Measurements from ENCODE around the gene JAZF1. TPM values are rescaled to one million over a fixed set of nuclear protein-coding genes. Genes with fewer than 3 reads are reported as not detected.

The JAZF1 gene
- total and polyA plus RNA-seq, 2 of the 4 experiments (the other 2 are of a cell fraction), result 8.4 to 10.5 TPM

- no peak overlapping the region for H2AFZ ChIP-seq (replicated peaks; ENCODE audit: low read length, poor library complexity)
- peaks cover 5% of the 10 kb centered on the region; the same call in 1 of the 2 replicates for H3K36me3 ChIP-seq (ENCODE audit: control insufficient read depth, insufficient read depth, low read length)
- H3K79me1 ChIP-seq (ENCODE audit: low read depth in 1 of 2, low read length in 2 of 2), result no peaks in the 10 kb centered on the region; a peak in 1 of 4 replicates
- no peaks in the 10 kb centered on the region for H3K27me3 ChIP-seq (ENCODE audit: control insufficient read depth, insufficient read depth, low read length)
- no peak overlapping the region for H3K4ac ChIP-seq (ENCODE audit: low read depth, low read length)
- no peak for TF ChIP-seq USF2 (IDR thresholded peaks at IDR 0.05; ENCODE audit: low read depth, low read length)
- TF ChIP-seq RFX5 (IDR thresholded peaks at IDR 0.05; ENCODE audit: low read depth, low read length), result no peak
- TF ChIP-seq MXI1 (IDR thresholded peaks at IDR 0.05; ENCODE audit: borderline replicate concordance, low read depth, low read length), result no peak
- TF ChIP-seq RCOR1 (IDR thresholded peaks at IDR 0.05; ENCODE audit: insufficient replicate concordance, low read length), result no peak
- TF ChIP-seq, protein P1, sequence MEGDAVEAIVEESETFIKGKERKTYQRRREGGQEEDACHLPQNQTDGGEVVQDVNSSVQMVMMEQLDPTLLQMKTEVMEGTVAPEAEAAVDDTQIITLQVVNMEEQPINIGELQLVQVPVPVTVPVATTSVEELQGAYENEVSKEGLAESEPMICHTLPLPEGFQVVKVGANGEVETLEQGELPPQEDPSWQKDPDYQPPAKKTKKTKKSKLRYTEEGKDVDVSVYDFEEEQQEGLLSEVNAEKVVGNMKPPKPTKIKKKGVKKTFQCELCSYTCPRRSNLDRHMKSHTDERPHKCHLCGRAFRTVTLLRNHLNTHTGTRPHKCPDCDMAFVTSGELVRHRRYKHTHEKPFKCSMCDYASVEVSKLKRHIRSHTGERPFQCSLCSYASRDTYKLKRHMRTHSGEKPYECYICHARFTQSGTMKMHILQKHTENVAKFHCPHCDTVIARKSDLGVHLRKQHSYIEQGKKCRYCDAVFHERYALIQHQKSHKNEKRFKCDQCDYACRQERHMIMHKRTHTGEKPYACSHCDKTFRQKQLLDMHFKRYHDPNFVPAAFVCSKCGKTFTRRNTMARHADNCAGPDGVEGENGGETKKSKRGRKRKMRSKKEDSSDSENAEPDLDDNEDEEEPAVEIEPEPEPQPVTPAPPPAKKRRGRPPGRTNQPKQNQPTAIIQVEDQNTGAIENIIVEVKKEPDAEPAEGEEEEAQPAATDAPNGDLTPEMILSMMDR (conservative IDR thresholded peaks at IDR 0.05; ENCODE audit: low read depth, low read length), result no peak
- no peak for TF ChIP-seq NFE2L2 (IDR thresholded peaks at IDR 0.05; ENCODE audit: low read depth, low read length)
- no peak for TF ChIP-seq CHD1 (IDR thresholded peaks at IDR 0.05; ENCODE audit: low read depth, low read length)
- 93% methylated on average over 4 of the region's 6 CpGs; no CpG with 5 or more reads in 1 of the 2 experiments for WGBS, 2 experiments (ENCODE audit: extremely low coverage in 2 of 2, insufficient read length in 1 of 2)
- no peaks in the 10 kb centered on the region for H3K4me1 ChIP-seq (ENCODE audit: control insufficient read depth, insufficient read depth, low read length)
- no TSS peak for BruUV-seq (replicated peaks)
- dilution Hi-C loops (cut with HindIII; ENCODE audit: low sequenced_read_pairs, unreplicated experiment), result no loop called here
- no peak overlapping the region for H4K8ac ChIP-seq (ENCODE audit: low read depth in 2 of 2, low read length in 2 of 2)
- no peak overlapping the region for H3K18ac ChIP-seq (ENCODE audit: low read depth, low read length)
- no peak overlapping the region for H3K4me2 ChIP-seq (ENCODE audit: low read depth, low read length)
- H4K5ac ChIP-seq (ENCODE audit: low read depth, low read length), result no peak overlapping the region
- H2BK20ac ChIP-seq (ENCODE audit: low read depth, low read length), result no peak overlapping the region
- no peak overlapping the region for H3K14ac ChIP-seq (replicated peaks; ENCODE audit: low read depth, low read length)
- no peak overlapping the region for H2BK15ac ChIP-seq (ENCODE audit: low read depth, low read length)
- CTCF ChIA-PET, result interaction anchor here (0.6 kb wide), 1 partner anchor 37 kb away, joined by 6 read pairs; no protein-coding TSS in a partner anchor
- H4K91ac ChIP-seq (ENCODE audit: insufficient read depth, low read depth, low read length), result no peak overlapping the region
- no peak overlapping the region for H3K23ac ChIP-seq (ENCODE audit: low read depth, low read length)
- H3K56ac ChIP-seq (ENCODE audit: extremely low read depth, insufficient read depth, low read length), result no peak overlapping the region
- DNase-seq (no peak), ATAC-seq (ENCODE audit: low read depth) (no peak)
- no peak overlapping the region for H2AK5ac ChIP-seq (ENCODE audit: low read depth, low read length)
- H3K9me3 ChIP-seq (ENCODE audit: control insufficient read depth, insufficient read depth, low read length), result no peaks in the 10 kb centered on the region; the same call in 1 of the 2 replicates
- intact Hi-C loops (cut with micrococcal nuclease), result no loop called here
- H3K27ac ChIP-seq (ENCODE audit: insufficient read depth, low read length), result no peak overlapping the region
- no peak overlapping the region for H2BK5ac ChIP-seq (ENCODE audit: low read depth, low read length, poor library complexity, severe bottlenecking)
- peaks cover 4% of the 10 kb centered on the region; the same call in 1 of the 2 replicates for H4K20me1 ChIP-seq (ENCODE audit: insufficient read depth, low read length)
- no peak overlapping the region for H2BK120ac ChIP-seq (ENCODE audit: low read depth, low read length)
- no peak overlapping the region for H3K9ac ChIP-seq (ENCODE audit: low read depth, low read length)
- no peak overlapping the region for H3K4me3 ChIP-seq (ENCODE audit: insufficient read depth, low read depth, low read length)
- no peak overlapping the region for H2AK9ac ChIP-seq (replicated peaks; ENCODE audit: low read depth, low read length, poor library complexity)
- in situ Hi-C loops (cut with MboI; ENCODE audit: low sequenced_read_pairs), result no loop called here
- 0 out of 2 replicates have a peak, but pooled peaks cover 3% of the 10 kb centered on the region for H3K9me1 ChIP-seq (ENCODE audit: insufficient read depth, low read length)
- POLR2A ChIA-PET (ENCODE audit: unreplicated experiment), result no interaction called here
Measured at GRCh38 chr7:27860800-27861199, 319.8 kb downstream of the JAZF1 start.

All from IMR-90 (cell line).